Skin epidermis (tissue), 12 donors: Measurements from ENCODE around the gene CWC27.

ENCODE experiments used
- H3K27ac ChIP-seq, 21 experiments: fragments of 200-600 bp; sonication (generic) in 11 of 21; one replicate each; pipeline ENCODE4 v1.5.0; 2020; ENCODE audit warnings: mild to moderate bottlenecking in 3 of 21, inconsistent platforms in 2 of 21, moderate library complexity in 2 of 21
- H3K4me3 ChIP-seq, 7 experiments: fragments of 200-600 bp; sonication (generic) in 2 of 7; one replicate each; pipeline ENCODE4 v1.5.0; 2020; ENCODE audit warnings: inconsistent platforms in 2 of 7, mild to moderate bottlenecking in 2 of 7, moderate library complexity in 1 of 7

Gene CWC27

GRCh38 chr5:65021527-65022226 lies 252.9 kb downstream of the CWC27 start:
- Histone ChIP-seq H3K4me3 (no peak overlapping the region), H3K27ac (no peak overlapping the region)

GRCh38 chr5:65022932-65023331 lies 254.2 kb downstream of the CWC27 start:
- H3K27ac ChIP-seq: no peak overlapping the region

GRCh38 chr5:65024681-65025080 lies 256.0 kb downstream of the CWC27 start:
- H3K4me3 ChIP-seq: no peak overlapping the region
- H3K27ac ChIP-seq: no peak overlapping the region

More at GRCh38 chr5:65022932-65023331, 254.2 kb downstream of the CWC27 start:
- no peak overlapping the region for H3K4me3 ChIP-seq

GRCh38 chr5:65026816-65027548 lies 258.3 kb downstream of the CWC27 start:
- no peak overlapping the region for H3K4me3 ChIP-seq
- peak overlapping the region in 1 of 21 experiments; percentile 27 for H3K27ac ChIP-seq

GRCh38 chr5:65029178-65029577 lies 260.4 kb downstream of the CWC27 start:
- no peak overlapping the region for H3K27ac ChIP-seq
- H3K4me3 ChIP-seq: no peak overlapping the region

DNA sequence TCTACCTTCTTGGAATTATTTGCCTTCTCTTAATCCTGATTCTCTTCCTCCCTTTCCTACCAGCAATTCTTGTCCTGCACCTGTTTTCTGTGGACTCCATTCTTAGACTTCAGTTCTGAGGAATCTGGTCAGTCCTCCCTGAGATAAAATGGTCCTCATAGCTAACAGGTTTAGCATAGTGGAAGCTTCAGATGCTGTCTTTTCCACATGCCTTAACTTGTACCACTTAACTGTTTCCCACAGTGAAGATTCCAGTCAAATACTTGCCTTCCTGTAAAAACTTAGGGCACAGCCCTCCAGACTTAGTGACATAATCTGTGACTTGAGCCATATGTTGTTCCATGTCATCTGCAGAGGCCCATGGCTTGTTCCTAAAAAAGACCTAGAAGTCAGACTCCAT lies 261.3 kb downstream of the CWC27 start:
- Histone ChIP-seq H3K4me3 (no peak overlapping the region), H3K27ac (no peak overlapping the region)

- Histone ChIP-seq H3K27ac (no peak overlapping the region), H3K4me3 (no peak overlapping the region)
Observed at GRCh38 chr5:65032250-65032649, 263.5 kb downstream of the CWC27 start.

- Histone ChIP-seq H3K4me3 (no peak overlapping the region), H3K27ac (peak overlapping the region in 14 of 21 experiments; percentile 84 to 99 (median 92))
Observed at GRCh38 chr5:65034029-65034812, 265.5 kb downstream of the CWC27 start.

DNA sequence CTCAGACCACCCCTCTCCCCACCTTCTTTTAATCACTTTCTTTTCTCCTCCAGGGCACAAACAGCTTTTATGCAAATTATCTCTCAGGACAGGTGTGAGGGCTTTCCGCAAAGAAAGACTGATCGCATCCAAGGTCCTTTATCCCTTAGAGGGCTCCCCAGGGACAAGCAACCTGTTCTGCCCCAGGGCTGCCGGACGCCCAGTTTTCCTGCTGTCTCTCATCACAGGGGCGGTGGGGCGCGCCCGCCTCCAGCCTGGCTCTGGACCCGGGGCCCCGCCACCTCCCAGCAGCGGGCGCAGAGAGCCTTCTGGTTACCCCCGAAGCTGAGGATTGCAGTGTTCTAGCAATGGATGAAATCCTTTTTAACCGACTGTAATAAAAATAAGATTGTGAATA lies 266.1 kb downstream of the CWC27 start:
- H3K4me3 ChIP-seq: peak overlapping the region; percentile 53 to 74 (median 64)
- peak overlapping the region in 20 of 21 experiments; percentile 84 to 99 (median 93) for H3K27ac ChIP-seq

DNA sequence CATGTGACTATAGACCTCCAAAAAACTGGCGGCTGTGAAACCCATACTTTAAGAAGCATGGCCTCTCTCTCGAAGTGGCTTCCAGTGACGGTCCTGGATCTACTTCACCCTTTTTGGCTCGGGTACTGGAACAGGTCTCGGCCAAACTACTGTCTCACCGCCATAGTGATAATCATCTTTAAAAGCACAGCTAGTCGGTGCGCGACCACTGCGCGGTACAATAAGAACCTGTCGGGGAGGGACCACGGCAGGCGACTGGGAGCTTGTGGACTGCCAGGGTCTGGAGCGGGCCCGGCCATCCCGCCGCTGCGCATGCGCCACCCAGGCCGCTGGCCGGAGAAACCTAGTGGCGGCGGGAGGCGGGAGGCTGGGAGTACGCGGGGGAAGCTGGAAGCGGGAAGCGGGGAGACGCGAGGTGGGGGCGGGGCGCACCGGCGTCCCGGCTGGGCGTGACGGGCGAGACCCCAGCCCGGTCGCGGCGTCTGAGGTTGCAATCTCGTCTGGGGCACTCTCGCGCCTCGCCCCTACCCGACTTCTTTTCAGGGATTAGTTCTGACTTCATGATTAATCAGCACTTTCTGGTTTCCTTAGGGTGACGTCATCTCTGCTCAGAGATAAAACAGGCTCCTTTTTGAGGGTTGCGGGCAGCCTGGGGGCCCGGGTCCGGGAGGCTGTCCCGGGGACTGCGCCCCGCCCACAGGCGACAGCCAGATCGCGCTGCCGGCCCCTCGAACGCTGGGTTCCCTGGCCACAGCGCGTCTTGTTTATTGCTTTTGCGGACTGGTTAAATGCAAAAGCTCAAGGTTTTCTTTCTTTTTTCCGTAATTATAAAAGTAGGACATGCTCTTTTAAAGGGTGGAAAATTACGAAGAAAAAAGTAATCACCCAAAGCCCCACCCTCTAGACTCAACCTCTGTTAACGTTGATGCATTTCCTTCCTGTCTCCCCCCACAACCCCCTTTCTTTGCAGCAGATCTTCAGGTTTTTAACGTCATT lies 266.8 kb downstream of the CWC27 start:
- H3K4me3 ChIP-seq: peak overlapping the region; percentile 53 to 74 (median 64)
- H3K27ac ChIP-seq: peak overlapping the region; percentile 41 to 99 (median 93)

- no peak overlapping the region for H3K4me3 ChIP-seq
- H3K27ac ChIP-seq: peak overlapping the region in 15 of 21 experiments; percentile 8 to 99 (median 63)
Observed at GRCh38 chr5:65037831-65038815, 269.4 kb downstream of the CWC27 start.

- Histone ChIP-seq H3K4me3 (no peak overlapping the region), H3K27ac (peak overlapping the region in 8 of 21 experiments; percentile 0 to 55 (median 25))
Observed at GRCh38 chr5:65041296-65042158, 272.8 kb downstream of the CWC27 start.

DNA sequence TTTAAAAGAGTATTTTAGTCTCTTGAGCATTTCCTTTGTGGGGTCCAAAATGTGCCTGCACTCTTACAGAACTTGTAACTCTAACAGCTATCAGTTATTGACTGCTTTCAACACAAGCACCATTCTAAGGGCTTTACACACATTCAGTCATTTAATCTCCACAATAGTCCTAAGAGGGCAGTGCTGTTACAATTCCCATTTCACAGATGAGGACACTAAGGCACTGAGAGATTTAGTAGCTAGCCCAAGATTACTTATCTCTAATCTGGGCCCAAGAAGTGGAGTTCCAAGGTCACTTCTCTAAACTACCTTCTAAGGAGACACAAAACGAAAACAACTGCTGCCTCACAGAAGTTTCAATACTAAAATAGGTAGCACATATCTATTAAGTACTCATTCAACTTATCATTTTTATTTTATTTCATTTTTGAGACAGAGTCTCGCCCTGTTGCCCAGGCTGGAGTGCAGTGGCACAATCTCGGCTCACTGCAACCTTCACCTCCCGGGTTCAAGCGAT lies 275.2 kb downstream of the CWC27 start:
- H3K27ac ChIP-seq: no peak overlapping the region
- no peak overlapping the region for H3K4me3 ChIP-seq

DNA sequence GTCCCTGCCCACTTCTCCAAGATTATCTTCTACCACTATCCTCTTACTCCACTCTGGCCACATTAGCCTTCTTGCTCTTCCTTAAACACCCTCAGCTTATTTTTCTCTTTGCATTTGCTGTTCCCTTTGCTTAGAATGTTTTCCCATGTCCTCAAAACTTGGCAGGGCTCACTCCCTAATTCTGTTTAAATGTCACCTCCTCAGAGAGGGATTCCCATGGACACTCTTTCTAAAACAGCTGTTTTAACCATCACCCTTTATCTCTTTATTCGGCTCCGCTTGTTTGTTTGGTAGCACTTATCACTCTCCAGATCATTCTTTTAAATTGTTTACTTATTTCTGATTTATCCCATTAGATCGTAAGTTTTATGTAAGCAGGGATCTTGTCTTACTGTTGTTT lies 278.5 kb downstream of the CWC27 start:
- H3K27ac ChIP-seq: no peak overlapping the region
- no peak overlapping the region for H3K4me3 ChIP-seq

GRCh38 chr5:65047948-65048690 lies 279.4 kb downstream of the CWC27 start:
- Histone ChIP-seq H3K27ac (no peak overlapping the region), H3K4me3 (no peak overlapping the region)

DNA sequence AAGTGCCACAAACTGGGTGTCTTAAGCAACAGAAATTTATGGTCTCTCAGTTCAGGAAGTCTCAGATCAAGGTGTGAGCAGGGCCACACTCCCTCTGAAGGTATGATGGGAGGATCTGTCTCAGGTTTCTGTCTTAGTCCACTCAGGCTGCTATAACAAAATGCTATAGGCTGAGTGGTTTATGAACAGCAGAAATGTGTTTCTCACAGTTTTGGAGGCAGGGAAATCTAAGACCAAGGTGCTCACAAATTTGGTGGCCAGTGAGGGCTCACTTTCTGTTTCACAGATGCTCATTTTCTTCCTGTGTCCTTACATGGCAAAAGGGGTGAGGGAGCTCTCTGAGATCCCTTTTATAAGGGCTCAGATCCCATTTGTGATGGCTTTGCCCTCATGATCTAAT lies 281.4 kb downstream of the CWC27 start:
- Histone ChIP-seq H3K4me3 (no peak overlapping the region), H3K27ac (no peak overlapping the region)
